Skeletal muscle satellite cell (primary cell): ENCODE data around the gene MYO7A.

ENCODE experiments used
- H3K27me3 ChIP-seq: 2 replicates; pipeline ENCODE4 v1.7.0; 2013; ENCODE audit warnings: low read length; ENCODE audit not compliant: control insufficient read depth, insufficient read depth
- H3K36me3 ChIP-seq: 2 replicates; pipeline ENCODE4 v1.7.0; 2013; ENCODE audit warnings: mild to moderate bottlenecking, control low read depth, low read length; ENCODE audit not compliant: insufficient read depth
- H3K4me1 ChIP-seq: 2 replicates; pipeline ENCODE4 v1.7.0; 2013; ENCODE audit warnings: low read length; ENCODE audit not compliant: control insufficient read depth, insufficient read depth
- H3K4me2 ChIP-seq: 2 replicates; pipeline ENCODE4 v1.7.0; 2013; ENCODE audit warnings: mild to moderate bottlenecking, low read length
- H3K4me3 ChIP-seq: 2 replicates; pipeline ENCODE4 v1.7.0; 2013; ENCODE audit warnings: low read length
- H3K9ac ChIP-seq: 2 replicates; pipeline ENCODE4 v1.7.0; 2013; ENCODE audit warnings: mild to moderate bottlenecking, low read depth, low read length, moderate library complexity
- H3K9me3 ChIP-seq: replicated peaks from 2 replicates; pipeline ENCODE4 v1.7.0; 2013; ENCODE audit warnings: mild to moderate bottlenecking, control low read depth, low read length

MYO7A gene

GRCh38 chr11:77236901-77237300 lies 108.9 kb downstream of the MYO7A start:
- no peaks in the 10 kb centered on the region for H3K27me3 ChIP-seq
- no peaks in the 10 kb centered on the region for H3K9me3 ChIP-seq
- no peak overlapping the region for H3K4me2 ChIP-seq
- no peak overlapping the region for H3K9ac ChIP-seq
- no peak overlapping the region for H3K4me3 ChIP-seq
- H3K4me1 ChIP-seq, result peaks cover 3% of the 10 kb centered on the region
- no peaks in the 10 kb centered on the region for H3K36me3 ChIP-seq

GRCh38 chr11:77244277-77245027 lies 116.4 kb downstream of the MYO7A start:
- Histone ChIP-seq H3K4me3 (no peak overlapping the region), H3K9ac (peak overlapping the region; percentile 69), H3K9me3 (no peaks in the 10 kb centered on the region), H3K4me1 (peaks cover 13% of the 10 kb centered on the region), H3K4me2 (peak overlapping the region; percentile 19), H3K36me3 (no peaks in the 10 kb centered on the region), H3K27me3 (no peaks in the 10 kb centered on the region)

GRCh38 chr11:77249427-77249826 lies 121.4 kb downstream of the MYO7A start:
- Histone ChIP-seq H3K9ac (no peak overlapping the region), H3K4me3 (no peak overlapping the region), H3K9me3 (no peaks in the 10 kb centered on the region), H3K4me1 (peaks cover 14% of the 10 kb centered on the region), H3K36me3 (no peaks in the 10 kb centered on the region), H3K27me3 (no peaks in the 10 kb centered on the region), H3K4me2 (no peak overlapping the region)

DNA sequence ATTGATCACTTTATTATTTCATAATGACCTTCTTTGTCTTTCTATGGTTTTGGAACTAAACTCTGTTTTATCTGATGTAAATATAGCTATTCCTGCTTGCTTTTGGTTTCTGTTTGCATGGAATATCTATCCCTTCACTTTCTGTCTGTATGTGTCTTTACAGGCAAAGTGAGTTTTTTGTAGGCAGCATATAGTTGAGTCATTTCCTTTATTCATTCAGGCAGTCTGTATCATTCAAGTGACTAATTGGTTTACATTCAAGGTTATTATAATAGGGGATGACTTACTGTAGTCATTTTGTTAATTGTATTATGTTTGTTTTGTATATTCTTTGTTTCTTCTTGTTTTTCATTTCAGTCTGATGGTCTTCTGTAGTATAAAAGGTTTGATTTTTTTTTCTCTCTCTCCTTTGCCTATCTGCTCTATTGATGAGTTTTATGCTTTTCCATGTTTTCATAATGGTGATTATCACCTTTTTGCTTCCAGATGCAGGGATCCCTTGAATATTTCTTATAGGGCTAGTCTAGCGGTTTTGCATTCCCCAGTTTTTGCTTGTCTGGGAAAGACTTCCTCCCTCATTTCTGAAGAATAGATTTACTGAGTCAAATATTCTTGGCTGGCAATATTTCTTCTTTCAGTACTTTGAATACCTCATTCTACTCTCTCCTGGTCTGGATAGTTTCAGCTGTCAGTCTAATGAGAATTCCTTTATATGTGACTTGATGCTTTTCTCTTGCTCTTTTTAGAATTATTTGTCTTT lies 123.0 kb downstream of the MYO7A start:
- Histone ChIP-seq H3K36me3 (no peaks in the 10 kb centered on the region), H3K9me3 (no peaks in the 10 kb centered on the region), H3K4me3 (no peak overlapping the region), H3K9ac (no peak overlapping the region), H3K4me1 (peaks cover 5% of the 10 kb centered on the region), H3K4me2 (peak overlapping the region; percentile 5), H3K27me3 (no peaks in the 10 kb centered on the region)

DNA sequence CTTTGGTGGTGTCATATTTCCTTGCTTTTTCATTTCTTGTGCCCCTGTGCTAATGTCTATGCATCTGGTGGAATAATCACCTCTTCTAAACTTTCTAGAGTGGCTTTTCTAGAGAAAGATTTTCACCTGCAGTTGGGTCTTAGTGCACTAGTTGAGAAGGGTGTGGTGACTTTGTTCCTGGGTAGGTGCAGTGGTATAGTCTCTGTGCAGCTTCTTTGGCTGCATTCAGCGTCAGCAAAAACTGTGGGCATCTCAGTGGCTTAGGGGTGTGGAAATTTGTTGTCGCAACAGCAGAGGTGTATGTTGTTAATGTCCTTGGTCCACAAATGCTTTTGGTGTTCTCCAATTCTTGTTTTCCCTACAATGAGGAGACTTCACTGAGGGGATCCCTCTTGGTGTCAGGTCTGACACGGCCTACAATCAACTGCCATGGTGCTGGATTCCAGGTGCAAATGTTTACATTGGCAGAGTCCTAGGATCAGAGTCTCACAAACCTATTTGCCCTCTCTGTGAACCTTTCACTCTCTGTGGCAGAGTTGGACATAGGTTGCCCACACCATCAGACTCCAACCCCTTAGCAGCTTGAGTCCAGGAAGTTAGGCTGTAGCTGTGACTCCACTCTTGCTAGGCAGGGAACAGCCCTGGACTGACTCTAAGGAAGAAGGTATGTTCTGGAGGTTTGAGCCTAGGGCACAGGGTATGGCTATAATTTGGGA lies 124.7 kb downstream of the MYO7A start:
- Histone ChIP-seq H3K36me3 (no peaks in the 10 kb centered on the region), H3K4me1 (peaks cover 5% of the 10 kb centered on the region), H3K4me2 (no peak overlapping the region), H3K9ac (no peak overlapping the region), H3K4me3 (no peak overlapping the region), H3K9me3 (no peaks in the 10 kb centered on the region), H3K27me3 (no peaks in the 10 kb centered on the region)

- Histone ChIP-seq H3K4me2 (no peak overlapping the region), H3K4me3 (no peak overlapping the region), H3K9me3 (no peaks in the 10 kb centered on the region), H3K4me1 (peaks cover 5% of the 10 kb centered on the region), H3K27me3 (no peaks in the 10 kb centered on the region), H3K9ac (no peak overlapping the region), H3K36me3 (no peaks in the 10 kb centered on the region)
These were observed 125.6 kb downstream of the MYO7A start for GRCh38 chr11:77253690-77254089.

DNA sequence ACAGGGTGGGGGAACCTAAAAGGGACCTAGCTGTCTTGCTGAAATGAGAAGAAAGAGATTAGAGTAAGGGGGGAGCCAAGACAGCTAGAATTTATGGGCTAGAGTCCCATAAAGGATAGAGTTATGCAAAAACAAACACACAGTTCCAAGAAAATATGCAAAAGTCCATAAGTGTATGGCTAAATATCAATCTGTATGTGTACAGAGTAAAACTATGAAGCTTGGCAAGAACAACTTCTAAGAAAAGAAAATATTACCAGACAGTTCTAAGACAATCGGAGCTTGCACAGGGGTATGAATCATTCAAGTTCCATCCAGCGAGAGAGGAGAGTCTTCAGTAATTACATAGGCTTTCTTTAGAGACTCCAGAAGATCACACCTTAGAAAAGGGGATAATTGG lies 131.6 kb downstream of the MYO7A start:
- Histone ChIP-seq H3K36me3 (no peaks in the 10 kb centered on the region), H3K4me2 (peak overlapping the region; percentile 28), H3K4me3 (no peak overlapping the region)

DNA sequence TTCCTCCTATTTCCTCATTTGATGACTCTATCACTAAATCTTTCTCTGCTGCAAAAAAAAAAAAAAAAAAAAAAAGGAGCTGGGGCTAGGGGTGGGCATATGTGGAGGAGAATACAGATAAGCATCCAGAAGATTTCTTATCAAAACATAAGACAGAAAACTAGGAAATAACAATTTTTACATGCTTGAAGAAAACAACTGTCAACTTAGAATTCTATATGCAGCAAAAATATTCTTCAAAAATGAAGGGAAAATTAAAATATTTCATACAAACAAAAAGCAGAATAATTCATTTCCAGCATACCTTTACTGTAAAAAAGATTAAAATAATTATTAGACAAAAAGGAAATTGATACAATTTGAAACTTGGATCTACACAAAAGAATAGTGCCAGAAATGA lies 134.8 kb downstream of the MYO7A start:
- Histone ChIP-seq H3K9ac (no peak overlapping the region), H3K4me3 (no peak overlapping the region), H3K4me2 (no peak overlapping the region), H3K4me1 (peaks cover 22% of the 10 kb centered on the region), H3K36me3 (no peaks in the 10 kb centered on the region), H3K9me3 (no peaks in the 10 kb centered on the region), H3K27me3 (no peaks in the 10 kb centered on the region)

More for the DNA sequence above, 131.6 kb downstream of the MYO7A start:
- Histone ChIP-seq H3K27me3 (no peaks in the 10 kb centered on the region), H3K9ac (no peak overlapping the region), H3K9me3 (no peaks in the 10 kb centered on the region), H3K4me1 (peaks cover 5% of the 10 kb centered on the region)
